Glutamatergic neuron (in vitro differentiated cells): ENCODE data around the gene FRG2. TPM values are rescaled to one million over a fixed set of nuclear protein-coding genes. Genes with fewer than 3 reads are reported as not detected.
A peak's percentile ranks its signal among the peaks of the same experiment; 100 is the strongest.
"Not testable (repeated sequence)": the region's sequence is repeated elsewhere in the genome, so short reads cannot be mapped to it uniquely, and the experiment has no call there.

Source experiments
- DNase-seq: peaks from one replicate; pipeline ENCODE4 v3.0.0; 2022
- H3K27ac Mint-ChIP-seq: one replicate; pipeline ENCODE4 v1.8.0; 2020; ENCODE audit warnings: mild to moderate bottlenecking, mixed read lengths, inconsistent platforms; ENCODE audit not compliant: unreplicated experiment
- H3K27me3 Mint-ChIP-seq: one replicate; pipeline ENCODE4 v1.8.0; 2020; ENCODE audit warnings: mild to moderate bottlenecking, moderate library complexity, mixed read lengths, inconsistent platforms; ENCODE audit not compliant: unreplicated experiment
- H3K36me3 Mint-ChIP-seq: one replicate; pipeline ENCODE4 v1.8.0; 2020; ENCODE audit warnings: mild to moderate bottlenecking, mixed read lengths, inconsistent platforms; ENCODE audit not compliant: unreplicated experiment
- H3K4me1 Mint-ChIP-seq: one replicate; pipeline ENCODE4 v1.8.0; 2020; ENCODE audit warnings: mild to moderate bottlenecking, low read depth, mixed read lengths, inconsistent platforms; ENCODE audit not compliant: unreplicated experiment
- H3K4me3 Mint-ChIP-seq: one replicate; pipeline ENCODE4 v1.8.0; 2020; ENCODE audit warnings: mild to moderate bottlenecking, mixed read lengths, inconsistent platforms; ENCODE audit not compliant: unreplicated experiment
- H3K9me3 Mint-ChIP-seq: one replicate; pipeline ENCODE4 v1.8.0; 2020; ENCODE audit warnings: mild to moderate bottlenecking, moderate library complexity, mixed read lengths, inconsistent platforms; ENCODE audit not compliant: unreplicated experiment
- total RNA-seq: library from RNA; stranded (reverse); fragmentation: NEBNext Ultra II Directional; extraction: Animal tissue kit (Norgen Biotek cat#: 25700); gene quantifications from one replicate; pipeline ENCODE4 v1.2.1, GENCODE V29; 2021; ENCODE audit not compliant: unreplicated experiment
- TF ChIP-seq, protein P1 (sequence below): fragments of 200-600 bp; sonication (generic); IDR thresholded peaks from one replicate; pipeline ENCODE4 v1.5.0; 2021; ENCODE audit not compliant: partially characterized antibody, unreplicated experiment

Gene FRG2
- total RNA-seq, 1 donor from 2014 or later, result not detected

DNA sequence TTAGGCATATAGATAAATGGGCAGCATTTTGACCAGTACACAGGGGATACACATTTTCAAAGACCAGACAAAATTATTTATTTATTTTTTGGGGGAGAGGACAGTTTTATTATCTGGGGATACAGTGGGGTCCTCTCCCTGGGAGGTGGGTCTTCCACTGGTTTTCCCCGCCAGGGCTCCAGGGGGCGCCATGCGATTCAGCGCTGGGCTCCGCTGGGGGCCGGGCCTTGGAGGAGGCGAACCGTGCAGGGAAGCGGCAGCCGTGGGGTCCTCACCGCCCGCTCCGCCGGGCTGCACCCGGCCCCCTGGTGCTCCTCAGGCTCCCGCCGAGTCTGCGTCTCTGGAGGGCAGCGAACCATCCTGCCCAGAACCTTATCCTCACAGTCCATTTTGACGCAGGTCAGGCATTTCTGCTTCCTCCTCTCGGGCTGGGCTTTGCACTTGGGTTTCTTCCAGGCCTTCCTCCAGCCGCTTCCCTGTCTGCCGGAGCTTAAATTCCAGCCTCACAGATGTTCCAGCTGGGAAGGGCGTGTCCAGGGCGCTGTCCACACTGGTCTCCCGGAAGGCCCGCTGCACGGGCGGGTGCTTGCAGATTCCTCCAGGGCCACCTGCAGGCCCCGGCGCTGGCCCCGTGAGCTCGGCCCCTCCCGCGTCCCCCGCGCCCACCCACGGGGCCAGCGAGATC is 10.8 kb upstream of the FRG2 start:
- TF ChIP-seq, protein P1, sequence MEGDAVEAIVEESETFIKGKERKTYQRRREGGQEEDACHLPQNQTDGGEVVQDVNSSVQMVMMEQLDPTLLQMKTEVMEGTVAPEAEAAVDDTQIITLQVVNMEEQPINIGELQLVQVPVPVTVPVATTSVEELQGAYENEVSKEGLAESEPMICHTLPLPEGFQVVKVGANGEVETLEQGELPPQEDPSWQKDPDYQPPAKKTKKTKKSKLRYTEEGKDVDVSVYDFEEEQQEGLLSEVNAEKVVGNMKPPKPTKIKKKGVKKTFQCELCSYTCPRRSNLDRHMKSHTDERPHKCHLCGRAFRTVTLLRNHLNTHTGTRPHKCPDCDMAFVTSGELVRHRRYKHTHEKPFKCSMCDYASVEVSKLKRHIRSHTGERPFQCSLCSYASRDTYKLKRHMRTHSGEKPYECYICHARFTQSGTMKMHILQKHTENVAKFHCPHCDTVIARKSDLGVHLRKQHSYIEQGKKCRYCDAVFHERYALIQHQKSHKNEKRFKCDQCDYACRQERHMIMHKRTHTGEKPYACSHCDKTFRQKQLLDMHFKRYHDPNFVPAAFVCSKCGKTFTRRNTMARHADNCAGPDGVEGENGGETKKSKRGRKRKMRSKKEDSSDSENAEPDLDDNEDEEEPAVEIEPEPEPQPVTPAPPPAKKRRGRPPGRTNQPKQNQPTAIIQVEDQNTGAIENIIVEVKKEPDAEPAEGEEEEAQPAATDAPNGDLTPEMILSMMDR, result peak; percentile 53
- H3K27ac Mint-ChIP-seq, H3K27me3 Mint-ChIP-seq, H3K9me3 Mint-ChIP-seq, H3K36me3 Mint-ChIP-seq, H3K4me1 Mint-ChIP-seq: not testable (repeated sequence)
- H3K4me3 Mint-ChIP-seq, result peak overlapping the region; percentile 52
- peak; percentile 71 for DNase-seq

DNA sequence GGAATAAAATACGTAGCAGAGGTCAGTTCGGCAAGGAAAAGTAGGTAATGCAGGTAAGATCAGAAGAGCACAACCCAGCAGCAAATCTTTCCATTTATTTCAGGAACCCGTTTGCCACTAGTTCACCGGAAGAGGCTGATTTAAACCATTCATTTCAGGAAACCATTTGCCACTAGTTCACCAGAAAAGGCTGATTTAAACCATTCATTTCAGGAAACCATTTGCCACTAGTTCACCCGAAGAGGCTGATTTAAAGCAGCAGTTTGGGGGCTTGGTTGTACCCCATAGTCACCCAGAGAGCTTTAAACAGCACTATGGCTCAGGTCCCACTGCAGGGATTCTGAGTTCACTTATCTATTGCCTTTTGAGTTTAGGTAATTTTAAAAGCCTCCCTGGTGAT is 4.2 kb upstream of the FRG2 start:
- not testable (repeated sequence) for H3K27ac Mint-ChIP-seq, H3K4me3 Mint-ChIP-seq, H3K4me1 Mint-ChIP-seq, H3K27me3 Mint-ChIP-seq, H3K36me3 Mint-ChIP-seq, H3K9me3 Mint-ChIP-seq, DNase-seq

DNA sequence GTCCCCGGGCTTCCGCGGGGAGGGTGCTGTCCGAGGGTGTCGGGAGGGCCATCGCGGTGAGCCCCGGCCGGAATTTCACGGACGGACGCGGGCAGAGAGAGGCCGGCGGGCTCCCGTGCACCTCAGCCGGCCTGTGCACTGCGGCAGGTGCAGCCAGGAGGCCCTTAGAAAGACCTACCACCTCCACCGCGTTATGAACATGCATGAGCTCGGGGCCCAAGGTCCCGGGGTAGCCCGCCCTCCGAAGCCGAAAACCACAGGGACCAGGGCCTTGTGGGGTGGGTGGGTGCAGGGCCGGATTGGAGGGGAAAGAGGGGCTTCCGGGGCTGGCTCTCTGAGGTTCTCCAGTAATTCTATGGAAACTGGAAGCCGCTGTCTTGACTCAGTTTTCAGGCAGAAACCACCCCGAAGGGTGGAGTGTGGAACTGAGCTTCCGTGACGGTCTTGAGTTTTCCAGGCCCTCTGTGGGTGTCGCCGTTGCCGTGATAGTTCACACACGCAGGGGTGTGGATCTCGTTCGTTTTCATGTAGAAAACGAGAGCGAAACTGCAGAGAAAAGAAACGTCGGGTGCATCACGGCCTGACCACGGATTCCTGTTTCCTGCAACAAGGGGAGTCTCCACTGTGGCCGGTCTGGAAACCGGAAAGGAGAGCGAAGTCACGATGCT is 4.3 kb downstream of the FRG2 start:
- peaks cover 11% of the 10 kb centered on the region for H3K9me3 Mint-ChIP-seq
- not testable (repeated sequence) for H3K4me3 Mint-ChIP-seq, H3K36me3 Mint-ChIP-seq

DNA sequence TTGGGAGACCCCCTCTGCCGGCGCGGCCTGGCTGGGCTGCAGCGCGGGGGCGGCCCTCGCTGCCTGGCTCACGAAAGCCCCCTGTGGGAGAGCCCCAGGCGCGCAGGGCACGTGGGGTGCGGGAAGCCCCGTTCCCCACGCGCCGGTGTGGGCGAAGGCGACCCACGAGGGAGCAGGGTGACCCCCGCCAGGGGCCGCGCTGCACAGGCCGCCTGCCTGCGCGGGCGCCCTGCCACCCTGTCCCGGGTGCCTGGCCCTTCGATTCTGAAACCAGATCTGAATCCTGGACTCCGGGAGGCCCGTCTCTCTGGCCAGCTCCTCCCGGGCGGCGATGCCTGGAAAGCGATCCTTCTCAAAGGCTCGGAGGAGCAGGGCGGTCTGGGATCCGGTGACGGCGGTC is 5.1 kb downstream of the FRG2 start:
- H3K36me3 Mint-ChIP-seq, H3K4me1 Mint-ChIP-seq, DNase-seq, H3K27ac Mint-ChIP-seq, H3K4me3 Mint-ChIP-seq: not testable (repeated sequence)
- Mint-ChIP-seq H3K27me3 (peaks cover 31% of the 10 kb centered on the region), H3K9me3 (peaks cover 13% of the 10 kb centered on the region)

More for the DNA sequence above, 4.3 kb downstream of the FRG2 start:
- not testable (repeated sequence) for H3K4me1 Mint-ChIP-seq, H3K27ac Mint-ChIP-seq, DNase-seq
- peaks cover 27% of the 10 kb centered on the region for H3K27me3 Mint-ChIP-seq

DNA sequence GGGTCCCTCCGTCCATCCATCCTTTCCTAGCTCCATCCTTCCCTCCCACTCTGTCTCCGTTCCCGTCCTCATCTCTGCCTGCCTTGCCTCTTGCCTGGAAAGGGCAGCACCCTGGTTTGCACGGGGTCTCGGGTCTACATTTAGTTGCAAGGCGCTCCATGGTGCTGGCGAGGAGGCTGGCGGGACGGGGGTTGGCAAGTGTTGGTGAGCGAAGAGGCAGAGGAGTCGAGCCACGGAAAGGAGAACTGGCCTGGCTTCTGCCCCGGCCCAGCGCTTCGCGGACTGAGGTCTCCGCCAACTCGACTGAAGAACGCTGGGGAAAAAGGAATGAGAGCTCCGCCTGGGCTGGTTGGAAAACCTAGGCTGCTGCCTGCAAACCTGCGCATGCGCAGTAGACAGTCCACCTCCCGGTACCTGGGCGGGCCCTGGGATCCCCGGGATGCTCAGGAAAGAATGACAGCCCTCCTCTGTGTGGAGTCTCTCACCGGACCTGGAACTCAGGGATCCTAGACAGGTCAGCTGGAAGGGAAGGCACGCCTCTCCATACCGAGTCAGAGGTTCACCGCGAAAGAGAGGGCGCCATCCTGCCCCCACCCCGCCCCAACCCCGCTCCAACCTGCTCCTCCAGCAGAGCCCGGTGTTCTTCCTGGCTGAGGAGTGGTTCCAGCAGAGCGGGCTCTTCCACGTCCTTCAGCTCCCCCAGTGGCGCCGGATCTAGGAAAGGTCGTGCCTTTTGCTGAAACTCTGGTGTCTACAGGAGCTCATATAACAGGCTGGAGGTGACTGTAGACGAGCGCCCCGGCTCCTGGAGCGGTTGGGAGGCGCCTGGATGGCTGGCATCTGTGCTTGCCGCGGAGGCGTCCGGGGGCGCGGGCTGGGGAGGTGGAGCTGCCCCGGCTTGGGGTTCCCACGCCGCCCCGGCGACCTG is 6.0 kb downstream of the FRG2 start:
- Mint-ChIP-seq H3K27ac (peak overlapping the region; percentile 40), H3K4me3 (peak overlapping the region; percentile 82), H3K4me1 (peaks cover 5% of the 10 kb centered on the region), H3K36me3 (peaks cover 8% of the 10 kb centered on the region), H3K27me3 (peaks cover 39% of the 10 kb centered on the region), H3K9me3 (peaks cover 17% of the 10 kb centered on the region)
- DNase-seq, result peak; percentile 65
- TF ChIP-seq, protein P1, result no peak

DNA sequence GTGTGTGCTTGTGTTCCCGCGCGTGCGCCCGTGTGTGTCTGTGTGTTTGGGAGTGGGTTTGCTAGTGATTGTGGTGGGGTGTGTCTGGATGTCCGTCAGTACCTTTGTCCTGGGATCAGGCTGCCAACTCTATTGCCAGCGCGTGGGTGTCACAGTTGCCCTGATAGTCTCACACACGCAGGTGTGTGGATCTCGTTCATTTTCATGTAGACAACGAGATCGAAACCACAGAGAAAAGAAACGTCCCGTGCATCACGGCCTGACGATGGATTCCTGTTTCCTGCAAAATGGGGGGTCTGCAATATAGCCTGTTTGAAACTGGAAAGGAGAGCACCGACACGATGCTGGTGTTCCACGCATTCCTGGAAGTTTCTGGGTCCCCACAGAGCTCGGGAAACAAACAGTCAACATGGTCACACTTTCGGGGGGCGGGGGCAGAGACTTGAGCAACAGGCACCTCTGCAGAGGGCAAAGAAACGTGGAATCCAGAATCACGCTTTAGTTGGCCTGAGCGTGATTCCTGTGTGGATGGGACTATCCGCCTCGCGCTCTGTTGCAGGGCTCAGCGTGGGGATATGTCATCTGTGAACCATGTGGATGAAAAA is 7.1 kb downstream of the FRG2 start:
- Mint-ChIP-seq H3K4me3 (peak overlapping the region; percentile 82), H3K9me3 (peaks cover 19% of the 10 kb centered on the region), H3K27me3 (peaks cover 44% of the 10 kb centered on the region)
- H3K36me3 Mint-ChIP-seq, DNase-seq, H3K4me1 Mint-ChIP-seq, H3K27ac Mint-ChIP-seq: not testable (repeated sequence)
